OCI-LY1 (cell line): ENCODE data around the gene OXNAD1.

Experiments
- H2AFZ ChIP-seq: fragments of 200-600 bp; sonication (generic), shearing (Covaris generic); 2 replicates; pipeline ENCODE4 v1.6.0; 2014; ENCODE audit warnings: antibody characterized with exemption, mild to moderate bottlenecking, low read length
- H3F3A ChIP-seq: fragments of 200-600 bp; sonication (generic), shearing (Covaris generic); 2 replicates; pipeline ENCODE4 v1.6.0; 2014; ENCODE audit warnings: mild to moderate bottlenecking, antibody characterized with exemption, low read length, moderate library complexity; ENCODE audit not compliant: insufficient read depth
- H3K27ac ChIP-seq: fragments of 200-600 bp; sonication (generic); 2 replicates; pipeline ENCODE4 v1.5.1; 2014; ENCODE audit warnings: low read length, mixed run types, mild to moderate bottlenecking, low read depth; ENCODE audit not compliant: poor library complexity, severe bottlenecking
- H3K27me3 ChIP-seq: fragments of 200-600 bp; sonication (generic); 2 replicates; pipeline ENCODE4 v1.6.0; 2014; ENCODE audit warnings: antibody characterized with exemption, mild to moderate bottlenecking, low read length, moderate library complexity; ENCODE audit not compliant: insufficient read depth
- H3K36me3 ChIP-seq: fragments of 200-600 bp; sonication (generic); 2 replicates; pipeline ENCODE4 v1.6.1; 2014; ENCODE audit warnings: mild to moderate bottlenecking, antibody characterized with exemption, low read length, moderate library complexity, mixed read lengths; ENCODE audit not compliant: insufficient read depth
- H3K4me1 ChIP-seq: fragments of 200-600 bp; sonication (generic); 2 replicates; pipeline ENCODE4 v1.5.1; 2014; ENCODE audit warnings: mild to moderate bottlenecking, low read length, moderate library complexity; ENCODE audit not compliant: insufficient read depth, severe bottlenecking
- H3K4me2 ChIP-seq: fragments of 200-600 bp; sonication (generic), shearing (Covaris generic); 2 replicates; pipeline ENCODE4 v1.6.1; 2014; ENCODE audit warnings: low read length
- H3K4me3 ChIP-seq: fragments of 200-600 bp; sonication (generic); 2 replicates; pipeline ENCODE4 v1.5.1; 2014; ENCODE audit warnings: low read length, low read depth, mild to moderate bottlenecking, mixed read lengths; ENCODE audit not compliant: poor library complexity, severe bottlenecking
- H3K79me2 ChIP-seq: fragments of 200-600 bp; shearing (Covaris generic); 2 replicates; pipeline ENCODE4 v1.6.1; 2016; ENCODE audit warnings: mixed run types, low read length, mixed read lengths; ENCODE audit not compliant: insufficient read depth
- H3K9ac ChIP-seq: fragments of 200-600 bp; sonication (generic), shearing (Covaris generic); 2 replicates; pipeline ENCODE4 v1.6.1; 2014; ENCODE audit warnings: mild to moderate bottlenecking, low read length, mixed read lengths
- H3K9me2 ChIP-seq: fragments of 200-600 bp; sonication (generic), shearing (Covaris generic); 2 replicates; pipeline ENCODE4 v1.6.1; 2014; ENCODE audit warnings: low read depth, mild to moderate bottlenecking, low read length, mixed read lengths
- H3K9me3 ChIP-seq: fragments of 200-600 bp; shearing (Covaris generic); 2 replicates; pipeline ENCODE4 v1.6.1; 2014; ENCODE audit warnings: low read length, mixed read lengths
- H4K20me1 ChIP-seq: fragments of 200-600 bp; sonication (generic), shearing (Covaris generic); 2 replicates; pipeline ENCODE4 v1.6.0; 2016; ENCODE audit warnings: mild to moderate bottlenecking, low read length; ENCODE audit not compliant: insufficient read depth
- CTCF ChIP-seq: fragments of 200-600 bp; sonication (generic), shearing (Covaris generic); IDR thresholded peaks from 2 replicates; pipeline ENCODE4 v1.5.1; 2017; ENCODE audit warnings: mild to moderate bottlenecking, antibody characterized with exemption, low read length, moderate library complexity, mixed read lengths
- EZH2 ChIP-seq: fragments of 200-600 bp; sonication (generic), shearing (Covaris generic); IDR thresholded peaks from 2 replicates; pipeline ENCODE4 v1.8.0; 2017; ENCODE audit warnings: borderline replicate concordance, mixed run types, mild to moderate bottlenecking, antibody characterized with exemption, low read length, moderate library complexity, mixed read lengths

Gene OXNAD1

GRCh38 chr3:16301507-16301906 lies 36.5 kb downstream of the OXNAD1 start:
- H2AFZ ChIP-seq = no peak overlapping the region
- H3K4me1 ChIP-seq = peaks cover 41% of the 10 kb centered on the region
- peak overlapping the region; percentile 16; the same call in 1 of the 2 replicates for H3K4me2 ChIP-seq
- H3K27ac ChIP-seq = peak overlapping the region; percentile 75
- H3K36me3 ChIP-seq = peaks cover 49% of the 10 kb centered on the region
- TF ChIP-seq EZH2 = no peak
- no peak for TF ChIP-seq CTCF
- H3K9ac ChIP-seq = peak overlapping the region; percentile 29; the same call in 1 of the 2 replicates
- H3K27me3 ChIP-seq = no peaks in the 10 kb centered on the region
- no peaks in the 10 kb centered on the region for H3K9me2 ChIP-seq
- H3K4me3 ChIP-seq = no peak overlapping the region
- no peaks in the 10 kb centered on the region for H3K79me2 ChIP-seq
- no peaks in the 10 kb centered on the region for H3F3A ChIP-seq
- H4K20me1 ChIP-seq = no peaks in the 10 kb centered on the region
- H3K9me3 ChIP-seq = no peaks in the 10 kb centered on the region; the same call in 1 of the 2 replicates

- no peak overlapping the region for H2AFZ ChIP-seq
- TF ChIP-seq CTCF = no peak
- no peak for TF ChIP-seq EZH2
- no peaks in the 10 kb centered on the region for H3K27me3 ChIP-seq
- no peaks in the 10 kb centered on the region for H3K9me2 ChIP-seq
- H3K4me2 ChIP-seq = peak overlapping the region; percentile 16; the same call in 1 of the 2 replicates
- H3K9me3 ChIP-seq = no peaks in the 10 kb centered on the region; the same call in 1 of the 2 replicates
- no peaks in the 10 kb centered on the region for H3F3A ChIP-seq
- H3K36me3 ChIP-seq = peaks cover 42% of the 10 kb centered on the region
- no peaks in the 10 kb centered on the region for H3K79me2 ChIP-seq
- peak overlapping the region; percentile 75 for H3K27ac ChIP-seq
- H3K4me1 ChIP-seq = peaks cover 41% of the 10 kb centered on the region
- H3K4me3 ChIP-seq = no peak overlapping the region
- H4K20me1 ChIP-seq = no peaks in the 10 kb centered on the region
- peak overlapping the region; percentile 9; the same call in 1 of the 2 replicates for H3K9ac ChIP-seq
Measured at GRCh38 chr3:16302082-16302631, 37.1 kb downstream of the OXNAD1 start.

- Histone ChIP-seq H3K36me3 (peaks cover 33% of the 10 kb centered on the region), H3K9me2 (no peaks in the 10 kb centered on the region), H3K4me1 (peaks cover 41% of the 10 kb centered on the region), H3K4me2 (no peak overlapping the region), H3K4me3 (no peak overlapping the region), H3K27me3 (no peaks in the 10 kb centered on the region), H3K27ac (peak overlapping the region; percentile 75), H3K79me2 (no peaks in the 10 kb centered on the region), H3K9ac (no peak overlapping the region), H3F3A (no peaks in the 10 kb centered on the region), H2AFZ (no peak overlapping the region), H3K9me3 (no peaks in the 10 kb centered on the region), H4K20me1 (no peaks in the 10 kb centered on the region)
- TF ChIP-seq EZH2 = no peak
- no peak for TF ChIP-seq CTCF
Measured at GRCh38 chr3:16303037-16303575, 38.1 kb downstream of the OXNAD1 start.
